Body of pancreas (tissue), 4 donors: ENCODE results near the gene DOK4.

Experiments used
- POLR2A ChIP-seq, 3 donors: fragments of 450-650 bp; IDR thresholded peaks; one replicate each; pipeline ENCODE4 v1.6.1; 2016; ENCODE audit warnings: antibody characterized with exemption in 3 of 3, mild to moderate bottlenecking in 2 of 3
- TF ChIP-seq, protein P1 (sequence below), 7 experiments: fragments of 450-650 bp in 4 of 7; fragments of 200-600 bp in 3 of 7; sonication (generic) in 3 of 7; IDR thresholded peaks; one replicate each; pipeline ENCODE4 v1.5.1; 2016 to 2019; ENCODE audit warnings: antibody characterized with exemption in 7 of 7

GRCh38 chr16:57516773-57517172, 30.5 kb upstream of the DOK4 start:
- TF ChIP-seq, protein P1, sequence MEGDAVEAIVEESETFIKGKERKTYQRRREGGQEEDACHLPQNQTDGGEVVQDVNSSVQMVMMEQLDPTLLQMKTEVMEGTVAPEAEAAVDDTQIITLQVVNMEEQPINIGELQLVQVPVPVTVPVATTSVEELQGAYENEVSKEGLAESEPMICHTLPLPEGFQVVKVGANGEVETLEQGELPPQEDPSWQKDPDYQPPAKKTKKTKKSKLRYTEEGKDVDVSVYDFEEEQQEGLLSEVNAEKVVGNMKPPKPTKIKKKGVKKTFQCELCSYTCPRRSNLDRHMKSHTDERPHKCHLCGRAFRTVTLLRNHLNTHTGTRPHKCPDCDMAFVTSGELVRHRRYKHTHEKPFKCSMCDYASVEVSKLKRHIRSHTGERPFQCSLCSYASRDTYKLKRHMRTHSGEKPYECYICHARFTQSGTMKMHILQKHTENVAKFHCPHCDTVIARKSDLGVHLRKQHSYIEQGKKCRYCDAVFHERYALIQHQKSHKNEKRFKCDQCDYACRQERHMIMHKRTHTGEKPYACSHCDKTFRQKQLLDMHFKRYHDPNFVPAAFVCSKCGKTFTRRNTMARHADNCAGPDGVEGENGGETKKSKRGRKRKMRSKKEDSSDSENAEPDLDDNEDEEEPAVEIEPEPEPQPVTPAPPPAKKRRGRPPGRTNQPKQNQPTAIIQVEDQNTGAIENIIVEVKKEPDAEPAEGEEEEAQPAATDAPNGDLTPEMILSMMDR (IDR thresholded peaks at IDR 0.05), result no peak
- no peak for TF ChIP-seq POLR2A (IDR thresholded peaks at IDR 0.05)
